UCSD-AML1 (cell line): Measurements from ENCODE around the gene ANKRD16.

Source experiments
- DNase-seq: peaks from one replicate; lab custom pipeline; 2025; ENCODE audit not compliant: unreplicated experiment; lab: John Stamatoyannopoulos, UW

Gene ANKRD16

GRCh38 chr10:5904227-5904626, 14.5 kb upstream of the ANKRD16 start:
- no peak for DNase-seq

GRCh38 chr10:5903563-5903962, 13.9 kb upstream of the ANKRD16 start:
- DNase-seq, result no peak

DNA sequence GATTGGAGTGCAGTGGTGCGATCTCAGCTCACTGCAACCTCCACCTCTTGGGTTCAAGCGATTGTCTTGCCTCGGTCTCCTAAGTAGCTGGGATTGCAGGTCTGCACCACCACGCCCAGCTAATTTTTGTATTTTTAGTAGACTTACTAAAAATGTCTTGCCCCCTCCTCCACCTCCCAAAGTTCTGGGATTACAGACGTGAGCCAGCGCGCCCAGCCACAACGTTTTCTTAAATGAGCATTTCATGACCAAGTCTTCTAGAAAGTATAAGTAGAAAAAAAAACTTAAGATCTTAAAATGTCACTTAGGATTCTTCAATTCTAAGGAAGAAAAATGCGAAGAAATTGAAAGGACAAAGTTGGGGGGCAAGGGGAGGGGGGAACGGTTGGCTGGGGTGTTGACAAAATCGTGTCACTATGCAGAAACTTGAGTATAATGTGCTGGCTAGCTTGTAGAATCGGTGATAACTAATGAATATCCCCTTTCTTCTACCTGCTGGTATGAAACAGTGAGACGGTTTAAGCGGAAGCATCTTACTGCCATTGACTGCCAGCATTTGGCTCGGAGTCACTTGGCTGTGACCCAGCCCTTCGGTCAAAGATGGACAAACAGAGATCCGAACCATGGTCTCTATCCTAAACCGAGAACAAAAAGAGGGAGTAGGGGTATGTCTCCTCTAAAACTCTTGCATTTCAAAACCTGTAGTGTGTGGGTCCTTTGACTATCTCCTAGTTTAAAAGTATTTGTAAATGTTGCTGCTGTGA, 13.0 kb upstream of the ANKRD16 start:
- no peak for DNase-seq

DNA sequence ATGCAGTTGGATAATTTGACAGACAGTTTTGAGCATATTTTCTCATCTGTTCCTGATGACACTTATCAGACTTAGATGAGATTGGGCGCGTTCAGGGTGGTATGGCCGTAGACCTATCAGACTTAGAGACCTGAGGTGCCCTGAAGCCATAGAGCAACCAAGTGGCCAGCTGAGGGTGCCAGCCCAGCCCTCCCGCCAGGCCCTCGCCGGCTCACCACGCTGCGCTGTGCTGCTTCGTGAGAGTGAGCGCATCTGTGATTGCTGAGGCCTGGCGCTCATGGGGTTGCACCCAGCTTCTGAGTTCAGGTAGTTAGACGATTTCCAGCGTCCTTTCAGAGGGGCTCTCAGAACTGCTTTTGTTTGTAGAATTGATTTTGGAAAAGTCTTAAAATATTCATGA, 10.6 kb upstream of the ANKRD16 start:
- no peak for DNase-seq

GRCh38 chr10:5898163-5898562, 8.5 kb upstream of the ANKRD16 start:
- DNase-seq, result no peak

GRCh38 chr10:5897504-5897903, 7.8 kb upstream of the ANKRD16 start:
- no peak for DNase-seq

- no peak for DNase-seq
These were observed 7.3 kb upstream of the ANKRD16 start for GRCh38 chr10:5897053-5897340.

- DNase-seq, result no peak
These were observed 6.7 kb upstream of the ANKRD16 start for GRCh38 chr10:5896208-5897052.

DNA sequence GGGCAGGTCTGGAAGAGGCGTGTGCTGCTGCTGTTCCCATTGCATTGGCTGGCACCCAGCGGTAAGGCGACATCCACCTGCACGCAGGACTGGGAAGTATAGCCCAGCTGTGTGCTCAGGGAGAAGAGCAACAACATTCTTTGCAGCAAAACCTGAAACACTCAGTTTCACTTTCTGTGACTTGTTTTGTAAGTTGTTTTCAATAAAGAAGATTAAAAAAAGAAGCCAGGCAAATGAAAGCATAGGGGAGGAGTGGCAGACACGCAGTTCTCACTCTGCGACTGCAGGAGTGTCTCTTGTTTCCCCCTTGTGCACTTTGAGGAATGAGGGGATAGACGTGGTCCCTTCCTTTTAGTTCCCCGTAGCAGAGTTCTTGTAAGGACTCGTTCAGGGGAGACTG, 6.1 kb upstream of the ANKRD16 start:
- no peak for DNase-seq

- DNase-seq, result no peak
These were observed 5.7 kb upstream of the ANKRD16 start for GRCh38 chr10:5895365-5895764.

- no peak for DNase-seq
These were observed 5.2 kb upstream of the ANKRD16 start for GRCh38 chr10:5894873-5895272.

DNA sequence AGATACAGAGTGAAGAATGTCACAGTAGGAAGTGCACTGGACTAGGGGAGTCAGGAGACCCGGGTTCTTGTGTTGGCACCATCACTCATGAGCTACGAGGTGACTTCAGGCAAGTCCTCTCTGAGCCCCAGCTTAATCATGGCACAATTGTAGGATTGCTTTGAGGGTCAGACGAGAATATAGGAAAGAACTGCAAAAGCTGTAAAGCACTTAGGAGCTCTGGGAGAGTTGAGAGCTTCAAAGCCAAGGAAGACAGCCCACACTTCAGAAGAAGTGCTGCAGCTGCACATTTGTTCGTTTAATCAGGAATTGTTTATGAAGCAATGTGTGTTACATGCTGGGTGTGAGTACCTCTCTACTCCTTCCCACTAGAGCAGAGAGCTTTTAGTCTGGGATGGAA, 4.7 kb upstream of the ANKRD16 start:
- DNase-seq, result no peak

- DNase-seq, result no peak
These were observed 3.6 kb upstream of the ANKRD16 start for GRCh38 chr10:5893321-5893720.

DNA sequence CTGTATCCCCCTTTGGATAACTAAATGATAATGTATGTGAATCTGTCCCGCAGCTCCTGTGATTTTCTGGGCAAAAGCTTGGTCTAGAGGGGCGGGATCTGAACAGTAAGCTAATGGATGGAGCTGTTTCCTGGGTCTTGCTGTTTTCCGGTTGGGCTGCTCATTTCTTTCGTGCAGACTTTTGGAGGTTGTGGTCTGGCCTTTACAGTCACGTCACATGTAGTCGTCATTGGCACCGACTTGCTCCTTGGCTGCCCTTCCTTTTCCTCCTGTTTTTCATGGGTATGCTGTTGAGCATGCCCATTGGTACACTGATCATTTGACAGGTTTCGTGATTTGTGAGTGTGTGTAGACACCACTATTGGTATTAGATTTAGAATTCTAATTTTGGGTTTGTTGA, 2.3 kb upstream of the ANKRD16 start:
- DNase-seq, result peak; percentile 16

DNA sequence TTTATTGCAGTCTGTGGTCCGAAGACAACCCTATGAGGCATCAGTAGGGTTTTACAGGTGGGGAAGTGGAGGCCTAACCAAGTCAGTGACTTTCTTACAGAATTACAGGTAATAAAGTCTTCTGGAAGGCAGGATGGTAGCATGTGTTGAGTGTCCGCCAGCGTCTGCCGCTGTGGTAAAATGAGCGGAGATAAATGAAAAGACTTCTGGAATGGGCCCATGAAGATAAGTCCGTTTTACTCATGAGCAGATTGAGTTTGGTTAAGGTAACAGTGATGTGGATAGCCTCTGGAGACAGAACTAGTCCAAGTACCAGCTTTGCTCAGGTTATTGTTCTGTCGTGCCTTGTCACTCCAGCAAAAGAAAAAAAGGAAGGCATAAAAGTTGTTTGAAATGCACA, 1.3 kb upstream of the ANKRD16 start:
- DNase-seq, result no peak

DNA sequence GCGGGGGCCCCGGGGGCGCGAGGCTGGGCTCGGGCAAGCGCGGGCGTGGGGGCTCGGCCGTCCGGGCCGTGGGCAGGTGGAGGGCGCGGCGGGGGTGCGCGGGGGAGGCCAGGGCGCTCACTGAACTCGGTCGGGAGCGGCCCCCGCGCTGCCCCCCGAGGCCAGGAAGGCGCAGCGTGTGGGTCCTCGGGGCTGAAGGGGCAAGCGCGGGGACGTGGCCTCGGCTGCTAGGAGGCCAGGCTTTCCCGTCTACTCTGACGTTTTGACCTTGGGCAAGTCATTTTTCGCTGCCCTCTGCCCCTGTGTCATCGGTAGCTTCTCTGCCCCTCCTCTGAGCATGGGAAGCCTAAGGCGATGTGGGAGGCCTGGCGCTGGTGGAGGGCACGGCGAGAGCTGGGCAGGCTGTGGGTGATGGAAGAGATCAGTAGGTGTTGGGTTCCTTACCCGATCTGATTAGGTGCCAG, 791 bp upstream of the ANKRD16 start:
- DNase-seq, result peak; percentile 33

GRCh38 chr10:5888843-5889623, 660 bp downstream of the ANKRD16 start:
- peak; percentile 59 for DNase-seq

GRCh38 chr10:5888351-5888750, 1.3 kb downstream of the ANKRD16 start:
- no peak for DNase-seq

- no peak for DNase-seq
These were observed 2.1 kb downstream of the ANKRD16 start for GRCh38 chr10:5887641-5888040.

- no peak for DNase-seq
These were observed 2.7 kb downstream of the ANKRD16 start for GRCh38 chr10:5887029-5887428.

GRCh38 chr10:5885619-5886018, 4.1 kb downstream of the ANKRD16 start:
- DNase-seq, result no peak

DNA sequence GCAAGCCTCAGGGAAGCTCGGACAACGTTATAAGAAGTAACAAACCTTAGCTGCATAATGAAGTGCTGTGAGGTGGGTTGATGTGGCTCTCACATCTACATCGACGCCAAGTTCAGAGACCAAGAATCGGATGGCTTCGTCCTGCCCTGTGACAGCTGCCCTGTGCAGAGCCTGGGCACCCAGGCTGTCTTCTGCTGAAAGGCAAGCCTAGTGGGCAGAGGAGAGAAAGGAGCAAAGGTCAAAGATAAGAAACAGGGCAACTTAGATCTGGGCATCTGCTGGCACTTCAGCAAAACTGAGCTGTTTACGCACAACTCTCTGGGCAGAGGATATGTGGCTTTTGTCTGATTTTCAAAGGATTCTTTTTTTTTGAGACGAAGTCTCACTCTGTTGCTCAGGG, 6.7 kb downstream of the ANKRD16 start:
- no peak for DNase-seq
